ENCODE measurements around the gene AHDC1.

The AHDC1 gene

DNA sequence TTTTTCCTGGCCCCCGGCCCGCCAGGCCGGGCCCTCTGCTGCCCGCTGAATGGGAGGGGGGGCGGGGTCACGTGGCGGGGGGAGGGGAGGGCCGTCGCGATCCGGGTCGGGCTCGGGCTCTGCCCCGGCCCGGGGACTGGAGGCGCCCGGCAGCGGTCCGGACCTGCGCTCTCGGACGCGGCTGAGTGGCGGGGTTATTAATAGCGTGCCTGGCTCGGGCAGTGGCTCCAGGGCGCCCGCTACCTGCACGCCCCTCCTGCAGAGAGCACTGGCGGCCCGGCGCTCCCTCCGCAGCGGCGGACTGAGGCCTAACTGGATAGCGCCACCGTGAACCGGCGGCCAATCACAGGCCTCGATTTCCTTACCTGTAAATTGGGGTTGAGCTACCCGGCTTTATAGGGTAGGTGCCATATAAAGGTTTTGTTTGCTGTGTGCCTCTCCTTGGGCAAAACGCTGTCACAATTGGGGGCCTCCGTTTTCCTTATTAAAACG lies 28.1 kb downstream of the AHDC1 start:
- no peak for DNase-seq

DNA sequence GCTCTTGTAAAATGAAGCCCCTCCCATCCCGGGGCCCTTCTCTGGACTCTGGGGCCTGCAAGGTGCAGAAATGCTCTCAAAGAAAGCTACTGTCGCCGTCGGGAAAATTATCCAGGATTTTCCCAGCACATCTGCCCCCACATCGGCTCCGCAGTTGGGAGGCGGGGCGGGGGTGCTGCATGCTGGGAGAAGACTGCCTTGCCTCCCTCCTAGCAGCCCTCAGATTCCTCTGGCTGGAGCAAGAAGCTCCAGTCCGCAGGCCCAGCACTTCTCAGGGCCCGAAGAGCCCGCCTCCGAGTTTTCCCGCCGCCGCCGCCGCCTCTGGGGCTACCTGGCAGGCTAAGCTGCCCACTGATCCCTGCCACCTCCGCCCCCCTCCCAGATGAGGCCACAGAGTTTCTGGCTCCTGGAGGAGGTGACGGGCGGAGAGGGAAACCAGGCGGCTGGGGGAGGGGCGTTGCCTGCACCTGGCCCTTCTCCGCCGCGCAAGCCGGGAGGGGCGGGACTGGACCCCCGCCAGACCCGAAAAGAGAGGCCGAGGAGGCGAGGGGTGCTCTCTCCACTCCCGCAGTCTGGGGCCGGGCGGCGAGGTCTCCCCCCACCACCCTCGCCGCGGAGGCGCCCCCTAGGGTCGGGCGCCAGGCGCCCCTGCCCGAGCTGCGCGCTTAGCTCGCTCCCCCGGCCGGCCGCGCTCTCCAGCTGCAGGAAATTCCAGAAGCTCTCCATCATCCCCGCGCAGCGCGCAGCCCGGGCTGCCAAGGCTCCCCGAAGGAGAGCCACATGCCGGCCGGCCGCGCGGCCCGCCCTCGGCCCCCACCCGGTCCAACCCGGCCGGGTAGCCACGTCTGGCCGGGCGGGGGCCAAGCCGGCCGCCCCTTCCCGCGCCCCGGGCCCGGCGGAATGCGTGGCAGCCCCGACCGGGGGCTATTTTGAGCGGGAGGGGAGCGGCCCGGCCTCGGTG lies 28.8 kb downstream of the AHDC1 start:
- DNase-seq: peak; percentile 92

DNA sequence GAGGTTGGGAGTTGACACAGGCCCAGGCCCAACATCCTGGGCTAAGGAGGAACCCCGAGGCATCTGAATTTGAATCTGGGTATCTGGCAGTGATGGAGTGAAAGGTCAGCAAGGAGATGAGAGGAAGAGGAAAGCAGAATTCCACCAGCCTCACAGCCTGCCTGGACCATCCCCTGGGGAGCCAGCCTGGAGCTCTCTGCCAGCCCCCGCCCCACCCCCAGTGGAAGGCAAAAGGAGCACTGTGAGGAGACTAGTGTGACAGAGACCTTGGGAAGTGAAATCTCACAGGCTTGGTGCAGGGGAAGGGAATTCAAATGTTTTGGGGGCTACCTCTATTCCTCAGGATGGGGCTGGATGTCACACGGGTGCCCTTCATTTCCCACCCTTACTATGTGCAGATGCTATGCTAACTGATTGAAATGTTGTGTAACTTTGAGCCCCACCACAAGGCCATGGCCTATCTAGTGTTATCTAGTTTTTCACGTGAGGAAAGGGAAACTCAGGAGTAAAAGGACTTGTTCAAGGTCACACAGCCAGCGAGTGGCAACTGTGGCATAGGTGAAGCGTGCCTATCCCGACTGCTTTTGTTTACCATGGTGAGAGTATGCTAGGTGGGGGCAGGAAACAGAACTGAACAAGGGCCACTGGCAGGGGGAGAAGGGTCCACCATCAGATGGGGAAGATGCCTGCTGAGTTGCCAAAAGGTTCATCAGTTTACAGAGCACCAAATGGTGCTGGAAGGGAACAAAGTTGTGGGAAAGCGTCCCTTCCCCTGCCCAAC lies 29.8 kb downstream of the AHDC1 start:
- no peak for DNase-seq

DNA sequence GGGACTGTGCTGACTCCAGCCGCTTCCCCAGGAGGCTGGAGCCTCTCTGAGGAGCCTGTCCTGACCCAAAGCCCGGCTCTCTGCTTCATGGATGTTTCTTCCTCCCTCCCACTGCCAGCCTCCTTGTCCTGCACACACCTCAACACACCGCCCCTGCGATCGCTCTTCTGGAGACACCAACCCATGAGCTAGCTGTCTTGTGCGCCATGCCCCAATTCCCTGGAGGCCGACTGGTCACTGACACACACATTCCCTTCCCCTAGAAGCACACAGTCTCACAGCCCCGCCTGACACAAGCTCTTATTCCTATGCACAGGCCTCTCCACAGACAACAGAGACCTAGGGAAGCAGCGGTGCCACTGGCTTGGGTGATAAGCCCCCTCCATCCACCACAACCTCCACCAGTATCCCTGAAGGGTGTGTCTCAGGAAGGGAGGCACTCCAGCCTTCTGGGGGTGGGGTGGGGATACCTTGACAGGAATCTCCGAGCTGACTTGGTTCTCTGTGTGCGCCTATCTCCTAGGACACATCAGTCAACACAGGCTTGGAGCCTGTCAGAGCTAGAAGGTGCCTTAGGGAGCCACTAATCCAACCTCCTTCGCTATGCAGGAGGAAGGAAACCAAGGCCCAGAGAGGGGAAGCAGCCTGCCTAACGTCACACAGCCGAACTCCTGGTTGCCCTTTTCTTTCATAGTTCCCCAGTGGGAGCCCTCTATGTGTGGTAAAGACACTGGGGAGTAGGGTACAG lies 31.1 kb downstream of the AHDC1 start:
- DNase-seq: no peak

DNA sequence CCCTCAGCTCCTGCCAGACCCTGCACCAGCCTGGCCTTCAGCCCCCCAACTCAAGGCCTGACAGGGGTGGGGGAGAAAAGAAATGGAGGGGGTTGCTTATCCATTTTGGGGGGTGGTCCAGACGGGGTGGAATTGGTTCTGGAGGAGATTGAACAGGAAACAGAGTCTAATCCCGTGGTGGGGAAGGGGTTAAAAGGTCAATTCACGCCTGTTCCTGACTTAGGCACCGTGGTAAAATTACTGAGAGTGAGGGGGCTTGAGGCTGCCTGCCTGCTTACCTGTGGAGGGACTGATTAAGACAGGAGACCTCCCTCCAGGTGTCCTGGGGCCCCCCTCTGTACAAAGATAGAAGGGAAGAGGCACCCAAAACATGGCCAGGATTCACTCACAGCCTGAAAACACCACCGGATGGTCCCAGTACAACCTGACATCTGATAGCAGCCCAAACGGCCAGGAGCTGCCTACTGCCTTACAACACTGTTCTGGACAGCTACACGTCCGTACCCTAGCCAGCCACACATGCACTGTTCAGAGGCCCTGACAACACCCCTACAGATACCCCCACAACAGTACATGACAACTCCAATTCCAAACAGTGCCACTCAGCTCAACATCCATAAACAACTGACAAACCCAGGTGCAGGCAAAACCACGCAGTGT lies 31.8 kb downstream of the AHDC1 start:
- DNase-seq: no peak

DNA sequence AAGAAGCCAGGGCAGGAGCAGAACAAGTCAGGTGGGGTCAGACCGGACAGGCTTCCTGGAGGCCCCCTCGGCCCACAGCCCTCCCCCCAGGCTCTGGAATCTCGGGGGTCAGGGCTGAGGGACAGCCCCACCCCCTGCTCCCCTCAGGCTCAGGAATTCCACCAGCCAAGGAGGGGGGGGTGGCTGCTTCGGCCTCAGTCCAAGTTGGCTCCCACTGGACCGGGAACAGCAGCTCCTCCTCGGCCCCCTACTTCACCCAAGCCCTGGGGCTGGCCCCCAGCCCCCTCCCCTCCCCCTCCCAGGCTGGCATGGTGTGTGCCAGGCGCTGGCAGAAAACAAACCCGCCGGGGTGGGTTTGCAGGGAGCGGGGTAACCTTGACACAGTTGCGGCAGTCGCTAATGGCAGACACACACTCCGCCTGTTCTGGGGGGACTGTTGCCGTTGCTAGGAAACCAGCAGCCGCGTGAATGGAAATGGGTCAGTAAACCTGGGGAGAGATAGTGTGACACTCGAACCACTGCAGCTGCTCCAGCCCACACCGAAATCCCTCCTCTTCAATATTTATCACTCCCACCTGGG lies 32.4 kb downstream of the AHDC1 start:
- DNase-seq: peak; percentile 10

DNA sequence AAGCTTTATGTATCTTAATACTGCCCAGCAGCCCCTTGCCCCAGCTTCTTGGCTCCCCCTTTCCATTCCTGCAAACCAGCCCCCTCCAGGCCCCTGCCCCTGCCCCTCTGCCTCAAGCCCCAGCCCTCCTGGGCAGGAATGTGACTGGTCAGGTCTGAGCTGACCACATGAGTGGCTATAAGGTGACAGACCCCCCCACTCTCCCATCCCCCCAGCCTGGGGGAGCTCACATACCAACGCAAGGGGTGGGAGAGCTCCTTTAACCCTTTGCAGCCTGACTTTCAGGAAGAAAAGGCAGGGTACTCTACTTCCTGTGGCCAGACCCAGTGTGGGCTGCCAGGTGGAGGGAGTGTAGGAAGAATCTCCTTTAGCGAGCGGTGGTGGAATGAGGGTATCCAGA lies 33.2 kb downstream of the AHDC1 start:
- no peak for DNase-seq

DNA sequence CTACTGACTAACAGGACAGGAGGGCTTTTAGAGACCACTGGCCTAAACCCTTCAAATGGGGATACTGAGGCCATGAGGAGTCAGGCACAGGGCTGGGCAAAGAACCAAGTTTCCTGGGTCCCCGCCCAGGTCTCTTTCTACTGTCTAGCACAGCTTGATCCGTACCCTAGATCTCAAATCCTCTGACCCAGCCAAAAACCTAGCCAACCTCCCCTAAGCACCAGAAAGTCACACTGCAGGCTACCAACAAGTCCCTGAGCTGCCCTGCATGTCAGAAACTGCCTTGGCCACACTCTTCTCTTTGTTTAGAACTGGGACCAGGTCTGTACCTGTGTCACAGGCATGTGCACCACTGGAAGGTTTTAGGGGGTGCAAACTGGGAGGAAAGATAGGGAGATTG lies 33.6 kb downstream of the AHDC1 start:
- no peak for DNase-seq

DNA sequence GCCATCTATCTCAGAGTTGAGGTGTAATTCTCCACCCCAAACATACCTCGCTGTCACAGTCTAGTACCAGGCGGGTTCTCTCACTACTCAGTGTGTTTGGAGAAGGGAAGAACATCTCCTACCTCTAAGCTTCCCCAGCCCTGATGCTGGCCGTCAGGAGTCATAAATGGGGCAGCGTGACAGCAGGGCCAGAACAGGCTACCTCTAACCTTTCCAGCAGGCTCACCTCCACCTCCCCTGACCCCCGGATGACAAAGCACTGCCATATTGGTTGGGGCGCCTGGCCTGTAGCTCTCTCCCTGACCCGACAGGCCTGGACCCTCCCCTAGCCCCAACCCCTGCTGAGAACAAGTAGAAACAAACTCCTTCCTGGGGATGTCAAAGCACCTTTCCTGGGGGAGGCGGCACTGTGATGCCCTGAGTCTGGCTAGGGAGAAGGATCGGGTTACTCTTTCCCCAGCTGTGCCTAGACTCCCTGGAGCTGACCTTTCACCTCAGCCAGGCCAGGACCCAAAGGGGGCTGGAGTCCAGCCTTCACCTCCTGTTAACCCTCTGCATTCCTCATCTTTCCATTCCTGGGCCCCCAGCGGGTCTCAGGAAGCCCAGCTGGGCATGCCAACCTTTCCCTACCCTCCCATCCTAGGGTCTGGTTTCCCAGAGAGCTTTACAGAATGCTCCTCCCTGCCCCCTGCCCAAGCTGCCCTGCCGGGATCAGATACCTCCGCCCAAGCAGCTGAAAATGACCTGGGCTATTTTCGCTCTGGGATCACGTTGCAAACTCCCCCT lies 34.2 kb downstream of the AHDC1 start:
- DNase-seq: no peak

DNA sequence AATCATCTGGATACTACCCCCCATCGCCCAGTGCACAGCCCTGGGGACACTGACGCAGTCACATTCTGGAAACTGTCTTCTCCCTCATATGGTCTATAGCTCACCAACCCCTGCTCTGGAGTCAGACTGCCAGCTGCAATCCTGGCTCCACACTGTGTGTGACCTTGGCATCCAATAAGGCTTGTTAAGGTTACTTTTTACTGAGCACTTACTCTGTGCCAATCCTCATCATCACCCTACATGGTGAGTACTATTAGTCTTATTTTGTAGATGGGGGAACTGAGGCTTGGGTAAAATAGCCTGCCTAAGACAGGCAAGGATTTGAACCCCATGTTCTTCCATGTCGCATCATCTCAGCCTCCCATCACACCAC lies 34.9 kb downstream of the AHDC1 start:
- DNase-seq: no peak

DNA sequence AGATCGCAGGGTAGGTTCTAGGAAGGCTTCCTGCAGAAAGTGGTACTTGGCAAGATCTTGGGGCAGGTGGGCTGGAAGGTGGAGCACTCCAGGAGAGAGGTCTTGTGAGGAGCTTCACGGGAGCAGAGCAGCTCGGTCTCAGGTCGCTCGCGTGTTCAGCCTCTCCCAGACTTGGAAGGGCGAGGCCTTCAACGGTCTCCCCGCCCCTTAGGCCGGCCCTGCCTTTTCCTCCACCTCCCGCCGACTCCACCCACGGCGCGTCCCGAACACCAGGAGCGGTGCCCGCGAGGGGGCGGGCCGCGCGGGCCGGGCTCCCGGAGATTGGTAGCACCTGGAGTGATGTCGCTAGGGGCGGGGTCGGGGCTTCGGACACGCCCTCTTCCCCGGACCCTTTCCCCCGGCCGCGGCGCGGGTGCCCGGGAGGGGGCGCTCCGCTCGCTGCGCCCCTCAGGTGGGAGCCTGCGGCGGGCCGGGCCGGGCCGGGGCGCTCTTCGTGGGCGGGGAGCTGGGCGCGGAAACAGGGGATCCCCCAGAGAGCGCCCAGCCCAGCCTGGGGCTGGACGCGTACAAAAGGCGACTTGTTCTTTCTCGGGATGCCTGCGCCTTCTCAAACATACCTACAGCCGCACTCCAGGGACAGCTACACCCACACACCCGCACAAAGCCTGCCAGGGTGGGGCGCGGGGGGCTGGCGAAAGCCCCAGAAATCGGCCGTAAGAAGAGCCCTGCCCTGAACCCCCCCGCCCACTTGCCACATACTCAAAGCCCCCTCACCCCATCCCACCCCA lies 35.5 kb downstream of the AHDC1 start:
- peak; percentile 93 for DNase-seq

DNA sequence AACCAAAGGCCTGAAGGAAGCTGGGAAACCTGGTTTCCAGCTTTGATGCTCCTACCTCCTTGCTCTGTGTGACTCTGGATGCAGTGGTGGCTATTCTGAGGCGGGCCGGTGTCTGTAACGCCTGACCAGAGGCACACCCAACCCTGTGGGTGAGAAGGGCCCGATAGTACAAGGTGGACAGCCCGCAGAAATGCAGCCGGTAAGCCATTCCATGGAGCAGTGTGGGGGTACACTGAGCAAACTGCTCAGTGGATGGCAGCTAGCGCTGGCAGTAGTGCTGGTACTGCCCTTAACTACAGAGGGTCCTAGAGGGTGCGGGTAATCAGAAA lies 36.0 kb downstream of the AHDC1 start:
- DNase-seq: no peak

DNA sequence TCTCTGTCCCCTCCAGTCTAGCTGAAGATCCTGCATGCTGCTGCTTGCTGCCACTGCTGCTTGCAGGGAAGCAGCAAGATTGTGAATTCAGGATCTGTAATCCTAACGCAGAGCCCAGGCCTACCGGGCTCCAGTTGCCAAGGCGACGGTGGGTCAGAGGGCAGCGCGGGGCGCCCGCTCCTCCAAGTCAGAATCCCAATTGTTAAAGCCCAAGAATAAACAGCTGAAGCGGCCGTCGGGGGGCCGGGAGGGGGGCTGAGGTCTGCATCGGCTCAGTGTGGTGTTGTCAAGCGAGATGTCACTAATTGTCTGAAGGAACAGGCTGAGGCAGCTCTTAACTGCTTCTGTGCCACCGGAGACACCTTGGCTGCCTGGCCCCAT lies 36.8 kb downstream of the AHDC1 start:
- no peak for DNase-seq

DNA sequence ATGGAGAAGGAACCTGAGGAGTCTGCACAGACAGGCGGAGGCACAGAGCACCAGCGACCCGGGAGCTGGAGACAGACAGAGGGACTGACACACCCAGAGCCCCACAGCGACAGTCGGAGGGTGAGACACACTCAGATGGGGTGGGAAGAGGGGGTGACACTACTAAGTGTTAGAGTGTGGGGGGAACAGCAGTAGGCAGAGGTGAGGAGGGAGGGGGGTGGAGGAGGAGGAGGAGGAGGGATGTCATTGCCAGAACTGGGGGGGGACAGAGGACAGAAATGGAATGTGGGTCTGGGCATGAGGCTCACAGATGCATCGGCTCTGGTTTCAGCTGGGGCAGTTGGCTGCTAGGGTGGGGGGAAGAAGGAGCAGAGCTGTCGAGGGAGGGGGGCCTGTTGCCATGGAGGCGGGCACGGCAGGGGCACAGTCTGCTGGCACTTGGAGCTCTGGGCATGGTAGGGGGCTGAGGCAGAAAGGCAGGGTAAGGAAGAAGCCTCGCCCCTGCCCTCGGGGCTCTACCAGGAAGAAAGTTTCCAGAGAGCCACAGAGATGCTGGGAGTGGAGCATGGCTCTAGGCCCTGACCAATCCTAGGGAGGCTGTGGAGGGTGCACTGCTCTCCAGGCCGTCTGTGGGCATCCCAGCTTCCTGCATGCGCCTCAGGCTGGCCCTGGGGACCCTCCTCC lies 37.3 kb downstream of the AHDC1 start:
- DNase-seq: no peak

DNA sequence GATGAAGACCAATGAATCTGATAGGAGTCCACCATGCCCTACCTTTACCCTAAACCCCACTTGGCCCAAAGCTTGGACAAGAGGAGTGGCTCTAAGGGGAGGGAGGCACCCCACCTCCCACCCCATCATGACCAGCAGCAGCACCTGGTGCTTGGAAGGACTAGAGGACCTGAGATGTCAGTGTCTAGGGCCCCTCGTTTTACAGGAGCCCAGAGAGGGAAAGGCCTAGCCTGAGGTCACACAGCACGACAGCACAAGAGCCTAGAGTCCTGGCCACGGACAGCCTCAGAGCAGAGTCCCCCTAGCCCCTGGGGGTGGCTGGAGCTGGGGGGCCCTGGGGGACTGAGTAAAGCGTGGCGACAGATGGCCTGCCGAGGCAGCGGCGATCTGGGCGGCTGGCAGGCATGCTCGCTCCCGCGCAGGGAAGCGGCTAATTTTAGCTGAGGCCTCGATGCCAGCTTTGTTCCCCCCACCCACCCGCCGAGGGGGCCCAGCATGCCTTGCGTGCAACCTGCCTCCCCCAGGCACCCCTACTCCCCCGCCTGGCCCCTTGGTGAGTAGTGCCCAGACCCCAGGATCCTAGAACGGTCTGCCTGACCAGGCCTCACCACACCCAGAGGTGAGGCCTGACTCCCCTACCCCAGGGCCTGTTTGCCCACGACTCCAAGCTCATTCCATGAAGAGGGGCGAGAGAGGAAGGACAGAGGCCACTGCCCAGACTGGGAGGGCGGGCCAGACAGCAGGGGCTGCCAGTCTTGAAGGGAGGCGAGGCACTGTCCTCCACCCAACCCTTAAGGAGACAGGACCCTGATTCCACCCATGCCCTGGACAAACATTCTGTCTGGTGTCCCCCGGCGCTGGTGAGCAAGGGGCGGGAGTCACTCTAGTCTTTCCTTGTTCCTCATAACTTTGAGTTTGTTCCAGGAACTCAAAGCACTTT lies 39.0 kb downstream of the AHDC1 start:
- no peak for DNase-seq

DNA sequence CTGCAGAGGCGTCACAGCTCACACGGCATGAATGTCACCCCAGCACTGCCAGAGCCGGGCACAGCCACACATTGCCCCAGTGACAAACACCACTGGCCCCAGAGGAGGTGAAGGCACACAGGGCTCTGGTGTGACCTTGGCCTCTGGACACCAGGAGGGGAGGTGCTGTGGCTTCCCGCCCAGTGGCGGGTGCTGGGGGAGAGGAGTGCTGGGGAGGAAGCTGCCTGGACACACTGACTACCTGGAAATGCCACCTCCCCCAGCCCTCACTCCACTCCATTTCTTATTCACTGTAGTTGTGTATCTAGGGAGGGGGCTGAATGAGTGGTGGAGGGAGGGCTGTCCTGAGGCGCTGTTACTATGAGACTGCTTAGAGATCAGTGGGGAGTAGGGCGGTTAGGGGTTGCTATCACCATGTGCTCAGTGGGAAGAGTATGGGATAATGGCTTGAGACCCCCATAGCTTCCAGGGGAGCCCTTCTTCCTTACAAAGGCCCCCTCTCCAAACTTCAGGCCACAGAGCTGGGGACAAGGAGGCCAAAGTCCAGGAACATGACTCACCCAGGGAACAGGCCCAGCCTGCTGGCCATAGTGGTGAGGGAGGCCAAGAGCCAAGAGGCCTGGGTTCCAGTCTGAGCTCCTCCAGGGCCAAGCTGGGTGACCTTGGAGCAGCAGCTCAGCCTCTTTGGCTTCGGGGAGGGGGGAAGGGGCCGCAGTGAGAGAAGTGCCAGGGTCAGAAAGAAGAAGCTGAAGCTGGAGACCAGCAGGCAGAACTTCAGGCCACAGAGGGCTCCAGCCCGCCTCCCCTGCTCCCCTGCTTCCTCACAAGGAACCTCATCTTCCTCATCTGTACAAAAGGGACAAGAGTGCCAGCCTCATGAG lies 40.1 kb downstream of the AHDC1 start:
- no peak for DNase-seq

DNA sequence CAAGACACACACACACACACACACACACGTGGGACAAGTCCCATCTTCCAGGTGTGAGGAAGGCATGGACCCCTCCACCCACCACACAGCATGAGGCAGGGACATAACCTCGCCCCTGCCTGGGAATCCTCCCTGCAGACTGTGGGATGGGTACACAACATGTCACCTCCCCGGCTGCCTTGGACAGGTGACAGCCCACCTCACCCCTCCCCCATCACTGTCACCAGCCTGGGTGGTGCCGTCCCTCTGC lies 40.7 kb downstream of the AHDC1 start:
- DNase-seq: no peak

Measured in NCI-H1105 (cell line).